A549 (cell line): ENCODE data around the gene FER1L5.

Experiments
- CBX2 ChIP-seq: fragments of 200-600 bp; sonication (generic); IDR thresholded peaks from 2 replicates; pipeline ENCODE4 v1.6.1; 2016; ENCODE audit warnings: low read depth, mild to moderate bottlenecking, borderline replicate concordance
- CEBPB ChIP-seq, 2 experiments: fragments of >200 bp in 1 of 2; sonication (Bioruptor Twin) in 1 of 2; formaldehyde crosslinking in 1 of 2; IDR thresholded peaks; 2 replicates each; pipeline ENCODE4 v1.6.1; 2012 to 2016
- CTCF ChIP-seq: fragments of >200 bp; sonication (Bioruptor Twin); formaldehyde crosslinking; IDR thresholded peaks from 3 replicates; pipeline ENCODE4 v1.5.1; 2016
- KDM5A ChIP-seq: fragments of 200-600 bp; sonication (generic); IDR thresholded peaks from 2 replicates; pipeline ENCODE4 v1.6.1; 2016; ENCODE audit warnings: antibody characterized with exemption, mild to moderate bottlenecking
- MAZ ChIP-seq: fragments of 150-350 bp; IDR thresholded peaks from 2 replicates; pipeline ENCODE4 v1.6.1; 2014; ENCODE audit warnings: antibody characterized with exemption, low read depth, low read length, borderline replicate concordance
- MYC ChIP-seq: IDR thresholded peaks from 2 replicates; pipeline ENCODE4 v1.6.1; 2012; ENCODE audit warnings: mild to moderate bottlenecking, inconsistent platforms, low read length, improper control_type of control experiment, borderline replicate concordance
- POLR2A ChIP-seq: IDR thresholded peaks from 2 replicates; pipeline ENCODE4 v1.6.1; 2012; ENCODE audit warnings: mild to moderate bottlenecking, low read length
- RAD21 ChIP-seq, 2 experiments: fragments of >200 bp in 1 of 2; sonication (Bioruptor Twin) in 1 of 2; formaldehyde crosslinking in 1 of 2; IDR thresholded peaks in 1 of 2; conservative IDR thresholded peaks in 1 of 2; 2 replicates in 1 of 2; 3 replicates in 1 of 2; pipeline ENCODE4 v1.6.1; 2012 to 2018; ENCODE audit warnings: inconsistent platforms in 1 of 2
- RFX5 ChIP-seq: fragments of 450-650 bp; IDR thresholded peaks from 2 replicates; pipeline ENCODE4 v1.7.1; 2014; ENCODE audit warnings: antibody characterized with exemption, mild to moderate bottlenecking, moderate library complexity
- SMC3 ChIP-seq: fragments of >200 bp; sonication (Bioruptor Twin); formaldehyde crosslinking; IDR thresholded peaks from 3 replicates; pipeline ENCODE4 v1.6.1; 2018; ENCODE audit warnings: inconsistent platforms
- SREBF2 ChIP-seq: fragments of 450-650 bp; IDR thresholded peaks from 2 replicates; pipeline ENCODE4 v1.6.1; 2014; ENCODE audit warnings: mild to moderate bottlenecking, moderate library complexity
- TP53 ChIP-seq: fragments of 250-450 bp; sonication (Bioruptor Pico); IDR thresholded peaks from 2 replicates; pipeline ENCODE4 v1.5.0; 2021; ENCODE audit warnings: mild to moderate bottlenecking, moderate library complexity

GRCh38 chr2:96642564-96643360 lies at the start of gene FER1L5:
- TF ChIP-seq CTCF = no peak
- TF ChIP-seq CBX2 = no peak
- TF ChIP-seq RAD21 (conservative IDR thresholded peaks at IDR 0.05 in 1 of 2, IDR thresholded peaks at IDR 0.05 in 1 of 2) = no peak
- no peak for TF ChIP-seq POLR2A
- TF ChIP-seq KDM5A = no peak
- TF ChIP-seq SMC3 = no peak
- no peak for TF ChIP-seq MAZ
- TF ChIP-seq RFX5 = no peak
- no peak for TF ChIP-seq SREBF2
- no peak for TF ChIP-seq MYC
- no peak for TF ChIP-seq CEBPB (IDR thresholded peaks at IDR 0.05)
- no peak for TF ChIP-seq TP53 (CRISPR knock-in tag)
